ENCODE measurements around the gene USP54.
A peak's percentile ranks its signal among the peaks of the same experiment; 100 is the strongest.
"Not testable (repeated sequence)": the region's sequence is repeated elsewhere in the genome, so short reads cannot be mapped to it uniquely, and the experiment has no call there.

Gene USP54

GRCh38 chr10:73577788-73578187, 13.4 kb downstream of the USP54 start:
- no peak overlapping the region for H3K4me3 ChIP-seq (replicated peaks in 1 of 2; ENCODE audit: low read depth in 2 of 2, low read length in 2 of 2)
- DNase-seq (ENCODE audit: low read depth in 2 of 2): peak; percentile 66 to 69
- TF ChIP-seq, protein P1, sequence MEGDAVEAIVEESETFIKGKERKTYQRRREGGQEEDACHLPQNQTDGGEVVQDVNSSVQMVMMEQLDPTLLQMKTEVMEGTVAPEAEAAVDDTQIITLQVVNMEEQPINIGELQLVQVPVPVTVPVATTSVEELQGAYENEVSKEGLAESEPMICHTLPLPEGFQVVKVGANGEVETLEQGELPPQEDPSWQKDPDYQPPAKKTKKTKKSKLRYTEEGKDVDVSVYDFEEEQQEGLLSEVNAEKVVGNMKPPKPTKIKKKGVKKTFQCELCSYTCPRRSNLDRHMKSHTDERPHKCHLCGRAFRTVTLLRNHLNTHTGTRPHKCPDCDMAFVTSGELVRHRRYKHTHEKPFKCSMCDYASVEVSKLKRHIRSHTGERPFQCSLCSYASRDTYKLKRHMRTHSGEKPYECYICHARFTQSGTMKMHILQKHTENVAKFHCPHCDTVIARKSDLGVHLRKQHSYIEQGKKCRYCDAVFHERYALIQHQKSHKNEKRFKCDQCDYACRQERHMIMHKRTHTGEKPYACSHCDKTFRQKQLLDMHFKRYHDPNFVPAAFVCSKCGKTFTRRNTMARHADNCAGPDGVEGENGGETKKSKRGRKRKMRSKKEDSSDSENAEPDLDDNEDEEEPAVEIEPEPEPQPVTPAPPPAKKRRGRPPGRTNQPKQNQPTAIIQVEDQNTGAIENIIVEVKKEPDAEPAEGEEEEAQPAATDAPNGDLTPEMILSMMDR (IDR thresholded peaks at IDR 0.05; ENCODE audit: low read depth, low read length): no peak

DNA sequence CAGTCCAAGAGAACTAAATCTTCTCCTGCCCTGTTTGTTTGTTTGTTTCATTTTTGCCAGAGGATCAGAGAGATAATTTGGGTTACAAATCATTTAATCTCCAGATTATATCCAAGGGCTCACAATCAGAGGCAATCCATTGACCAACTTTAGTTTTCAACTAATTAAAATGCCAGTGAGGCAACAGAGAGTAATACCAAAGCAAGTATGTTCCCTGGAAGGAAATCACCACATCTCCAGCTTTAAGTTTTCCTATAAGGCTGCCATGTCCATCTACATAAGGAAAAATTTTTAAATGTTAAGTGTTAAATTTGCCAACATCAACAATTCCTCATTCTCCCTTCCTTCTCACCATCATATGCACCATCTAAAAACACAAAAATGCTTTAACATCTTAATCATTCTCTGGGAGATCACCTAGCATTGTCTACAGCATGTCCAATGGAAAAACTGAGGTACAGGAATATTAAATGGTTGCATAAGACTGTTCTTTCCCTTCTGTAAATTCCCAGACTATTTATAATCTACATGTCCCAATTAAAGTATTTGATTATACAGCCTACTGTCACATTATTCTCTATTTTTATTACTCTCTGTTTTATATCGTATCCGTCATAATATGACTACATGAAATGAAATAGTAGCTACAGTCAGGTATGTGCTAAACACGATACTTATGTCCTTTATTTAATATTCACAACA, 14.1 kb downstream of the USP54 start:
- TF ChIP-seq, protein P1 (IDR thresholded peaks at IDR 0.05; ENCODE audit: low read depth, low read length): no peak
- H3K4me3 ChIP-seq (replicated peaks in 1 of 2; ENCODE audit: low read depth in 2 of 2, low read length in 2 of 2): no peak overlapping the region
- DNase-seq (ENCODE audit: low read depth in 2 of 2): peak in 1 of 2 donors; percentile 76

DNA sequence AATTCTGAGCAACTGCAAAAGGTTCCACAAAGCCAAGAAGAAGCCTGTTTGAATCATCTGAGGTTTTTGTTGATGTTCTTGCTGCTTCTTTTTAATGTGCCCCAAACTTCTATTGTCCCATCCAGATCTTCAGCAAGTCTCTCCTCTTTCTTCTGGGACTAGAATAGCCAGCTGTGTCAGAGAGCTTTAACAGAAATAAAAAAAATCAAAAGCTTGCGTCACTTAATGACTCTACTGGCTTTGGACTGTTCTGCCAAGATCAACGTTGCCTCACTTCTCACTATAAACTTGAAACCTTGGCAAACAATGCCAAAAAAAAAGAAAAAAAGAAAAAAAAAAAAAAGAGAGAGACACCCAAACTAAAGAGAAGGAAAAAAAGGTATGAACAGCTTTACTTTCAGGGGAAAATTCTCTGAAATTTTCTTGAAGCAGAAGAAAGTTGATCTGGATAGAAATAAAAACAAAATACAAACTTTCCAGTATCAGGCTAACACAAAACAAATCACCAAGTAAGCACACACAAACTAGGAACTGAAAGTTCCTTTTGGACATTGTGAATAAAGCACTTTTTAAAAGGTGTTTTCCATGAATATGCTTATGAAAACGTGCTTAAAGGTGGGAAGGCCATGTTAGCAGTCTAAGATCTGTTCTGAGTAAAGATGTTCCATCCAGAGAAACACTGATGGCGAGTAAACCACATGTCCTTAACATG, 14.8 kb downstream of the USP54 start:
- TF ChIP-seq, protein P1 (IDR thresholded peaks at IDR 0.05; ENCODE audit: low read depth, low read length): no peak
- peak overlapping the region in 1 of 2 donors; percentile 48 for H3K4me3 ChIP-seq (replicated peaks in 1 of 2; ENCODE audit: low read depth in 2 of 2, low read length in 2 of 2)
- peak; percentile 91 to 94 for DNase-seq (ENCODE audit: low read depth in 2 of 2)

- DNase-seq (ENCODE audit: low read depth in 2 of 2); H3K4me3 ChIP-seq (replicated peaks in 1 of 2; ENCODE audit: low read depth in 2 of 2, low read length in 2 of 2): not testable (repeated sequence)
Observed at GRCh38 chr10:73567025-73567424, 24.1 kb downstream of the USP54 start.

DNA sequence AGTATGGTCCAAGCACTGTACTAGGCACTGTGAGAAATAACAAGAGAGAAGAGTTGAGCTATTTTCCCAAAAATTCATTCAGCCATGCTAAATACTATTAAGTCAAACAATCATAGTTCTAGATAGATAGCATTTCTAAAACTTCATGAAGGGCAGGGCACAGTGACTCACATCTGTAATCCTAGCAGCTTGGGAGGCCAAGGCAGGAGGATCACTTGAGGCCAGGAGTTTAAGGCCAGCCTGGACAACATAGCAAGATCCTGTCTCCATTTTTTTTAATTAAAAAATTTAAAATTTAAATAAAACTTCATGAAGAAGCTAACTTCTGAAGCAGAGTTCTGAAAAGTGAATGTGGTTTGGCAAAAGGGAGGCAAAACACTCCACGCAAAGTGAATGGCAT, 29.9 kb downstream of the USP54 start:
- H3K4me3 ChIP-seq (replicated peaks in 1 of 2; ENCODE audit: low read depth in 2 of 2, low read length in 2 of 2): no peak overlapping the region
- no peak for DNase-seq (ENCODE audit: low read depth in 2 of 2)
- TF ChIP-seq, protein P1 (IDR thresholded peaks at IDR 0.05; ENCODE audit: low read depth, low read length): no peak

DNA sequence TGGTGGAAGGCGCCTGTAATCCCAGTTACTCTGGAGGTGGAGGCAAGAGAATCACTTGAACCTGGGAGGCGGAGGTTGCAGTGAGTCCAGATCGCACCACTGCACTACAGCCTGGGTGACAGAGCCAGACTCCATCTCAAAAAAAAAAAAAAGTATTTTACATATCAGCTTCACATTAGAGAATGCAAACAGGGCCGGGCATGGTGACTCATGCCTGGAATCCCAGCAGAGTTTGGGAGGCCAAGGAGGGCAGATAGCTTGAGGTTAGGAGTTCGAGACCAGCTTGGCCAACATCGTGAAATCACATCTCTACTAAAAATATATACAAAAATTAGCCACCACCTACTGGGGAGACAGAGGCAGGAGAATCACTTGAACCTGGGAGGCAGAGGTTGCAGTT, 31.6 kb downstream of the USP54 start:
- TF ChIP-seq, protein P1 (IDR thresholded peaks at IDR 0.05; ENCODE audit: low read depth, low read length): no peak
- no peak overlapping the region for H3K4me3 ChIP-seq (replicated peaks in 1 of 2; ENCODE audit: low read depth in 2 of 2, low read length in 2 of 2)
- no peak for DNase-seq (ENCODE audit: low read depth in 2 of 2)

GRCh38 chr10:73556855-73557254, 34.3 kb downstream of the USP54 start:
- TF ChIP-seq, protein P1 (IDR thresholded peaks at IDR 0.05; ENCODE audit: low read depth, low read length): no peak
- DNase-seq (ENCODE audit: low read depth in 2 of 2): no peak
- no peak overlapping the region for H3K4me3 ChIP-seq (replicated peaks in 1 of 2; ENCODE audit: low read depth in 2 of 2, low read length in 2 of 2)
